CD14-positive monocyte (primary cell): ENCODE results near the gene CDH4. TPM values are rescaled to one million over a fixed set of nuclear protein-coding genes. Genes with fewer than 3 reads are reported as not detected.

Experiments used
- DNase-seq, 3 donors: peaks; one replicate each; pipeline ENCODE4 v3.0.0-alpha.2; 2011 to 2022
- H2AFZ ChIP-seq: 2 replicates; pipeline ENCODE4 v1.6.0; 2012; ENCODE audit warnings: mild to moderate bottlenecking, low read depth, low read length, inconsistent platforms; ENCODE audit not compliant: insufficient read depth, poor library complexity, severe bottlenecking
- H3K27ac ChIP-seq, 2 donors: 1 replicate in 1 of 2; 2 replicates in 1 of 2; pipeline ENCODE4 v1.5.1; 2012 to 2013; ENCODE audit warnings: low read length in 2 of 2, control low read depth in 1 of 2, inconsistent platforms in 1 of 2, low read depth in 1 of 2, mild to moderate bottlenecking in 1 of 2
- H3K27me3 ChIP-seq, 2 donors: one replicate each; pipeline versions ENCODE4 v1.6.0 to v1.6.1; 2011 to 2013; ENCODE audit warnings: low read length in 2 of 2; ENCODE audit not compliant: control insufficient read depth in 2 of 2, insufficient read depth in 2 of 2
- H3K36me3 ChIP-seq, 2 donors: replicated peaks in 1 of 2; 1 replicate in 1 of 2; 2 replicates in 1 of 2; pipeline versions ENCODE4 v1.5.1 to v1.6.1; 2012 to 2013; ENCODE audit warnings: low read length in 2 of 2, control low read depth in 1 of 2, inconsistent platforms in 1 of 2, mild to moderate bottlenecking in 1 of 2; ENCODE audit not compliant: insufficient read depth in 2 of 2, control insufficient read depth in 1 of 2
- H3K4me1 ChIP-seq, 2 donors: 1 replicate in 1 of 2; 2 replicates in 1 of 2; pipeline versions ENCODE4 v1.5.1 to v1.6.1; 2012 to 2013; ENCODE audit warnings: low read length in 2 of 2, control low read depth in 1 of 2, inconsistent platforms in 1 of 2, mild to moderate bottlenecking in 1 of 2, moderate library complexity in 1 of 2; ENCODE audit not compliant: insufficient read depth in 2 of 2, control insufficient read depth in 1 of 2
- H3K4me2 ChIP-seq: replicated peaks from 2 replicates; pipeline ENCODE3; 2012; ENCODE audit warnings: low read length, moderate library complexity, mild to moderate bottlenecking; ENCODE audit not compliant: poor library complexity, severe bottlenecking; ENCODE audit errors: extremely low read depth
- H3K4me3 ChIP-seq, 3 experiments: fragments of 200-600 bp in 1 of 3; sonication (generic) in 1 of 3; replicated peaks in 1 of 3; 1 replicate in 2 of 3; 2 replicates in 1 of 3; pipeline ENCODE4 v1.5.1; 2011 to 2013; ENCODE audit warnings: low read length in 3 of 3, mild to moderate bottlenecking in 3 of 3, control low read depth in 2 of 3, low read depth in 2 of 3, inconsistent platforms in 1 of 3, moderate library complexity in 1 of 3
- H3K79me2 ChIP-seq: 2 replicates; pipeline ENCODE4 v1.6.0; 2012; ENCODE audit warnings: mild to moderate bottlenecking, control low read depth, inconsistent platforms, low read length, moderate library complexity; ENCODE audit not compliant: insufficient read depth
- H3K9ac ChIP-seq: 2 replicates; pipeline ENCODE4 v1.6.0; 2017; ENCODE audit warnings: low read length, mild to moderate bottlenecking; ENCODE audit not compliant: insufficient read depth, poor library complexity, severe bottlenecking
- H3K9me3 ChIP-seq, 2 donors: replicated peaks in 1 of 2; 1 replicate in 1 of 2; 2 replicates in 1 of 2; pipeline versions ENCODE4 v1.5.1 to v1.6.1; 2012 to 2013; ENCODE audit warnings: low read length in 2 of 2, control low read depth in 1 of 2; ENCODE audit not compliant: control insufficient read depth in 1 of 2, insufficient read depth in 1 of 2
- H4K20me1 ChIP-seq: 2 replicates; pipeline ENCODE4 v1.6.0; 2012; ENCODE audit warnings: mild to moderate bottlenecking, low read length, control low read depth, moderate library complexity; ENCODE audit not compliant: insufficient read depth
- H3K27ac Mint-ChIP-seq, 7 donors: one replicate each; pipeline ENCODE4 v1.8.0; 2020; ENCODE audit warnings: mild to moderate bottlenecking in 7 of 7, mixed read lengths in 7 of 7, moderate library complexity in 6 of 7, inconsistent platforms in 2 of 7
- H3K27me3 Mint-ChIP-seq, 3 donors: one replicate each; pipeline ENCODE4 v1.8.0; 2021 to 2022; ENCODE audit warnings: low read depth in 3 of 3, mild to moderate bottlenecking in 3 of 3, mixed read lengths in 3 of 3, moderate library complexity in 3 of 3, inconsistent platforms in 1 of 3
- H3K36me3 Mint-ChIP-seq, 2 donors: one replicate each; pipeline ENCODE4 v1.8.0; 2020; ENCODE audit warnings: mixed read lengths in 2 of 2, inconsistent platforms in 1 of 2, mild to moderate bottlenecking in 1 of 2
- H3K4me1 Mint-ChIP-seq: one replicate; pipeline ENCODE4 v1.8.0; 2020; ENCODE audit warnings: mild to moderate bottlenecking, mixed read lengths
- H3K4me3 Mint-ChIP-seq, 2 donors: one replicate each; pipeline ENCODE4 v1.8.0; 2020; ENCODE audit warnings: mild to moderate bottlenecking in 2 of 2, mixed read lengths in 2 of 2, moderate library complexity in 1 of 2
- H3K9me3 Mint-ChIP-seq, 7 donors: one replicate each; pipeline ENCODE4 v1.8.0; 2020 to 2022; ENCODE audit warnings: mixed read lengths in 7 of 7, mild to moderate bottlenecking in 6 of 7, moderate library complexity in 6 of 7, inconsistent platforms in 2 of 7
- WGBS: methylation state at CpG from one replicate; pipeline ENCODE4 v1.1.5; 2013; ENCODE audit warnings: missing lambda C conversion rate; ENCODE audit not compliant: insufficient coverage; 5-methylcytosine and 5-hydroxymethylcytosine counted together
- intact Hi-C, 2 donors: fragments of 100-400 bp; cut with micrococcal nuclease; formaldehyde crosslinking; loops; one replicate each; pipeline versions ENCODE4 v1.15.0 to v1.15.1; 2023
- polyA plus RNA-seq, 3 donors: library from polyadenylated mRNA; depleted of rRNA in 1 of 3; unstranded in 2 of 3; stranded (reverse) in 1 of 3; fragments of 300-500 nt in 2 of 3; fragments of >200 nt in 1 of 3; fragmentation: Illumina TruSeq in 2 of 3; gene quantifications; 1 replicate in 2 of 3; 2 replicates in 1 of 3; pipeline ENCODE4 v1.2.3, GENCODE V29; 2012 to 2021
- TF ChIP-seq, protein P1 (sequence below): fragments of 200-600 bp; IDR thresholded peaks from one replicate; pipeline ENCODE4 v1.8.0; 2022; ENCODE audit warnings: antibody characterized with exemption, mild to moderate bottlenecking

The CDH4 gene
- polyA plus RNA-seq, 3 donors = not detected

DNA sequence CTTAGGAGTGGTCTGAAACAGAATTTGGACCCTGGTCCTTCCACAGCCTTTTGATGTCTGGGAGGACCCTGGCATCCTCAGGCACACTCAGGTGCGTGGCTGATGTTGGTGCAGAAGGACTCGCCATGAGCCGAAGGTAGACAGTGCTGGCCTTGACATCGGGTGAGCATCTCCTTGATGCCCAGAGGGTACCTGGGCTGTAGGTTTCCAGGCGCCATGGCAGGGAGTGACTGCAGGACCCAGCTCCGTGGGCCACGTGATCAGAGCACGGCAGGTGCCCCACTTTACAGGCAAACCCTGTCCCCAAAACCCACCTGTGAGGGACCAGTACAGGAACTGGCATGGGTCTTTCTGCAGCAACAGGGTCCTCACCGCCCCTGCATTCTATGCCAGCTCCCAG, 319.2 kb downstream of the CDH4 start:
- no peak overlapping the region for H3K4me3 ChIP-seq
- peaks cover 4 to 95% of the 10 kb centered on the region in 2 donors for H3K9me3 ChIP-seq
- intact Hi-C loops = no loop called here
- no peaks in the 10 kb centered on the region for H3K79me2 ChIP-seq
- H3K27me3 ChIP-seq = no peaks in the 10 kb centered on the region
- no peaks in the 10 kb centered on the region for H3K4me1 ChIP-seq
- H3K4me2 ChIP-seq = no peak overlapping the region
- TF ChIP-seq, protein P1, sequence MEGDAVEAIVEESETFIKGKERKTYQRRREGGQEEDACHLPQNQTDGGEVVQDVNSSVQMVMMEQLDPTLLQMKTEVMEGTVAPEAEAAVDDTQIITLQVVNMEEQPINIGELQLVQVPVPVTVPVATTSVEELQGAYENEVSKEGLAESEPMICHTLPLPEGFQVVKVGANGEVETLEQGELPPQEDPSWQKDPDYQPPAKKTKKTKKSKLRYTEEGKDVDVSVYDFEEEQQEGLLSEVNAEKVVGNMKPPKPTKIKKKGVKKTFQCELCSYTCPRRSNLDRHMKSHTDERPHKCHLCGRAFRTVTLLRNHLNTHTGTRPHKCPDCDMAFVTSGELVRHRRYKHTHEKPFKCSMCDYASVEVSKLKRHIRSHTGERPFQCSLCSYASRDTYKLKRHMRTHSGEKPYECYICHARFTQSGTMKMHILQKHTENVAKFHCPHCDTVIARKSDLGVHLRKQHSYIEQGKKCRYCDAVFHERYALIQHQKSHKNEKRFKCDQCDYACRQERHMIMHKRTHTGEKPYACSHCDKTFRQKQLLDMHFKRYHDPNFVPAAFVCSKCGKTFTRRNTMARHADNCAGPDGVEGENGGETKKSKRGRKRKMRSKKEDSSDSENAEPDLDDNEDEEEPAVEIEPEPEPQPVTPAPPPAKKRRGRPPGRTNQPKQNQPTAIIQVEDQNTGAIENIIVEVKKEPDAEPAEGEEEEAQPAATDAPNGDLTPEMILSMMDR = no peak
- Mint-ChIP-seq H3K36me3 (no peaks in the 10 kb centered on the region), H3K4me1 (no peaks in the 10 kb centered on the region), H3K4me3 (no peak overlapping the region), H3K9me3 (peaks cover 2 to 57% (median 45%) of the 10 kb centered on the region in 7 donors), H3K27me3 (no peaks in the 10 kb centered on the region), H3K27ac (no peak overlapping the region)
- no peaks in the 10 kb centered on the region for H3K36me3 ChIP-seq
- no peak overlapping the region for H2AFZ ChIP-seq
- H3K9ac ChIP-seq = no peak overlapping the region
- H3K27ac ChIP-seq = no peak overlapping the region
- DNase-seq = no peak
- WGBS = 86% methylated on average over 8 of the region's 9 CpGs
- H4K20me1 ChIP-seq = no peaks in the 10 kb centered on the region

DNA sequence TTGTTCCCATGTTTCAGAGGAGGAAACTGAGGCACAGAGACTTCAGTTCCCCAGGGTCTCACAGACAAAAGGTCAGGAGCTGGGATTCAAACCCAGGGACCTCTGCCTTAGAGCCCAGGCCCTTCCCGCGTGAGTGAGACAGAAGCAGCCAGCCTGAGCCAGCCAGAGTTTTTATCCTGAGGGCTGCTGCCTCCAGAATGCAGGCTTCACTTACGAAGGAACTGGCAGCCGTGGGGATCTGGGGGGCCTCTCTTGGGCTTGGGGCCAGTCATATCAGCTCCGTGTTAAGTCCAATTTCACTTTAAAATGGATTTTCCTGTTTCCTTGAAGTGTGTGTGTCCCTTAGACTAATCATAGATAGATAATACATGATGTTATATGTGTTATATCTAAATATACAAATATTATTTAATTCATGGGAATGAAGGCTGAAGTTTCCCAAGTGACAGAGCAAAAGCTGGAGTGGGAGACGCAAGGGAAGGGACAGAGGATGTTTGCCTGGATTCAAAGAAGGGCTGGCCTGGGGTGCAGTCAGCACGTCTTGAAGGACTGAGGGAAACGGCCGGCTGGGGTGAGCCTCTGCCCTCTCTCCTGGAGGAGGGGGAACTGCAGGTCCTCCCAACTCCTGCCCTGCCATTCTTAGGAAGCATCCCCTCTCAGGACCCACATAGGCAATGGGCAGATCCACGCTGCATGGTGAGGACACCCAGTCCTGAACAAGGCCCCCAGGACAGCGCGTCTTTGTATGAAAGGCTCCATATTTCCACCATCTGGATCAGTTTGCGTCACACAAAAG, 320.1 kb downstream of the CDH4 start:
- no peaks in the 10 kb centered on the region for H4K20me1 ChIP-seq
- intact Hi-C loops = no loop called here
- no peaks in the 10 kb centered on the region for H3K27me3 ChIP-seq
- Mint-ChIP-seq H3K27ac (no peak overlapping the region), H3K4me1 (no peaks in the 10 kb centered on the region), H3K4me3 (no peak overlapping the region), H3K27me3 (no peaks in the 10 kb centered on the region), H3K36me3 (no peaks in the 10 kb centered on the region), H3K9me3 (peaks cover 2 to 51% (median 42%) of the 10 kb centered on the region in 7 donors)
- H3K4me2 ChIP-seq = no peak overlapping the region
- WGBS = 87% methylated on average over 10 of the region's 13 CpGs
- H3K9ac ChIP-seq = no peak overlapping the region
- DNase-seq = no peak
- TF ChIP-seq, protein P1 = no peak
- H3K9me3 ChIP-seq = peaks cover 4 to 91% of the 10 kb centered on the region in 2 donors
- H3K4me1 ChIP-seq = no peaks in the 10 kb centered on the region
- no peak overlapping the region for H3K27ac ChIP-seq
- no peaks in the 10 kb centered on the region for H3K79me2 ChIP-seq
- no peaks in the 10 kb centered on the region for H3K36me3 ChIP-seq
- no peak overlapping the region for H2AFZ ChIP-seq
- no peak overlapping the region for H3K4me3 ChIP-seq
